GM23248 (cell line): ENCODE data around the gene GPSM1. TPM values are rescaled to one million over a fixed set of nuclear protein-coding genes. Genes with fewer than 3 reads are reported as not detected.

Source experiments
- DNase-seq: peaks from one replicate; pipeline ENCODE4 v3.0.0-alpha.2; 2015
- H2AFZ ChIP-seq: fragments of 200-600 bp; sonication (generic); 2 replicates; pipeline ENCODE4 v1.6.1; 2016; ENCODE audit warnings: antibody characterized with exemption
- H3F3A ChIP-seq: fragments of 200-600 bp; sonication (generic); 2 replicates; pipeline ENCODE4 v1.6.1; 2016; ENCODE audit warnings: mild to moderate bottlenecking, antibody characterized with exemption, mixed run types; ENCODE audit not compliant: insufficient read depth
- H3K27ac ChIP-seq: fragments of 200-600 bp; sonication (generic); 2 replicates; pipeline ENCODE4 v1.5.1; 2016; ENCODE audit warnings: mild to moderate bottlenecking
- H3K27me3 ChIP-seq: fragments of 200-600 bp; sonication (generic); replicated peaks from 2 replicates; pipeline ENCODE4 v1.6.1; 2016; ENCODE audit warnings: mild to moderate bottlenecking; ENCODE audit not compliant: insufficient read depth
- H3K36me3 ChIP-seq: fragments of 200-600 bp; sonication (generic); 2 replicates; pipeline ENCODE4 v1.6.1; 2016; ENCODE audit warnings: low read depth, mild to moderate bottlenecking
- H3K4me1 ChIP-seq: fragments of 200-600 bp; sonication (generic); 2 replicates; pipeline ENCODE4 v1.6.1; 2016; ENCODE audit warnings: mild to moderate bottlenecking; ENCODE audit not compliant: insufficient read depth
- H3K4me2 ChIP-seq: fragments of 200-600 bp; sonication (generic); one replicate; pipeline ENCODE4 v1.6.1; 2016; ENCODE audit warnings: mild to moderate bottlenecking; ENCODE audit not compliant: unreplicated experiment
- H3K4me3 ChIP-seq: fragments of 200-600 bp; sonication (generic); 2 replicates; pipeline ENCODE4 v1.5.1; 2016; ENCODE audit warnings: mild to moderate bottlenecking
- H3K79me2 ChIP-seq: fragments of 200-600 bp; sonication (generic); 2 replicates; pipeline ENCODE4 v1.6.1; 2016; ENCODE audit warnings: mild to moderate bottlenecking; ENCODE audit not compliant: insufficient read depth
- H3K9ac ChIP-seq: fragments of 200-600 bp; sonication (generic); 2 replicates; pipeline ENCODE4 v1.6.1; 2016; ENCODE audit warnings: mild to moderate bottlenecking
- H3K9me2 ChIP-seq: fragments of 200-600 bp; sonication (generic); 2 replicates; pipeline ENCODE4 v1.6.1; 2016; ENCODE audit warnings: mixed run types, mild to moderate bottlenecking, moderate library complexity; ENCODE audit not compliant: insufficient read depth
- H3K9me3 ChIP-seq: fragments of 200-600 bp; sonication (generic); one replicate; pipeline ENCODE4 v1.6.1; 2017; ENCODE audit warnings: low read depth
- H4K20me1 ChIP-seq: fragments of 200-600 bp; sonication (generic); 2 replicates; pipeline ENCODE4 v1.6.0; 2016; ENCODE audit not compliant: insufficient read depth
- EZH2 ChIP-seq: fragments of 200-600 bp; sonication (generic); IDR thresholded peaks from 2 replicates; pipeline ENCODE4 v1.6.1; 2018; ENCODE audit warnings: antibody characterized with exemption, mild to moderate bottlenecking; ENCODE audit not compliant: insufficient read depth, poor library complexity, severe bottlenecking
- EZH2phosphoT487 ChIP-seq: fragments of 200-600 bp; sonication (generic); IDR thresholded peaks from 2 replicates; pipeline ENCODE4 v1.6.1; 2018; ENCODE audit warnings: antibody characterized with exemption, moderate library complexity, mild to moderate bottlenecking, low read depth; ENCODE audit not compliant: insufficient read depth
- WGBS, 2 experiments: methylation state at CpG; one replicate each; pipeline ENCODE4 v1.1.6; 2015 to 2017; ENCODE audit warnings: low lambda C conversion rate in 2 of 2, low coverage in 1 of 2; ENCODE audit errors: missing lambda C conversion rate in 2 of 2; 5-methylcytosine and 5-hydroxymethylcytosine counted together
- in situ Hi-C: fragments of 300-500 bp; cut with MboI; formaldehyde crosslinking; loops from 2 replicates; pipeline ENCODE4 v1.15.0; 2020
- polyA plus RNA-seq: library from polyadenylated mRNA; unstranded; fragments of >200 nt; fragmentation: Nextera tagmentation; extraction: Ambion mirVana; gene quantifications from 2 replicates; pipeline ENCODE4 v1.2.1, GENCODE V29; 2016
- total RNA-seq: library from RNA; depleted of rRNA; stranded (reverse); fragments of >200 nt; shearing (Covaris generic); gene quantifications from 2 replicates; pipeline ENCODE4 v1.2.3, GENCODE V29; 2014

GPSM1 gene
- total and polyA plus RNA-seq, 2 experiments from 2014 or later, result 13.7 to 57.1 TPM

GRCh38 chr9:136293476-136294077, 33.8 kb upstream of the GPSM1 start:
- H3K9me3 ChIP-seq, result no peaks in the 10 kb centered on the region
- 61 to 68% methylated on average over 13 to 14 of the region's 14 CpGs for WGBS, 2 experiments

GRCh38 chr9:136294437-136294836, 32.9 kb upstream of the GPSM1 start:
- 29 to 47% methylated on average over 5 of the region's 5 CpGs for WGBS, 2 experiments
- in situ Hi-C loops, result no loop called here

More at GRCh38 chr9:136293476-136294077, 33.8 kb upstream of the GPSM1 start:
- no peaks in the 10 kb centered on the region for H3K79me2 ChIP-seq
- H3K4me2 ChIP-seq, result no peak overlapping the region
- H3K4me1 ChIP-seq, result no peaks in the 10 kb centered on the region
- no peak overlapping the region for H3K9ac ChIP-seq
- H3K4me3 ChIP-seq, result no peak overlapping the region
- no peaks in the 10 kb centered on the region for H3K36me3 ChIP-seq
- peaks cover 22% of the 10 kb centered on the region; the same call in 1 of the 2 replicates for H3K27me3 ChIP-seq
- no peak overlapping the region for H2AFZ ChIP-seq
- no peak for DNase-seq
- H3F3A ChIP-seq, result peaks cover 4% of the 10 kb centered on the region; the same call in 1 of the 2 replicates
- no peaks in the 10 kb centered on the region for H4K20me1 ChIP-seq
- TF ChIP-seq EZH2phosphoT487 (no peak), EZH2 (no peak)
- no peak overlapping the region for H3K27ac ChIP-seq
- in situ Hi-C loops, result no loop called here
- H3K9me2 ChIP-seq, result no peaks in the 10 kb centered on the region

GRCh38 chr9:136295055-136295454, 32.3 kb upstream of the GPSM1 start:
- in situ Hi-C loops, result no loop called here
- Histone ChIP-seq H3K9ac (no peak overlapping the region), H3K36me3 (no peaks in the 10 kb centered on the region), H3K27ac (no peak overlapping the region), H2AFZ (no peak overlapping the region), H3K27me3 (peaks cover 16% of the 10 kb centered on the region; the same call in 1 of the 2 replicates), H3K4me2 (no peak overlapping the region), H3K9me2 (no peaks in the 10 kb centered on the region), H3F3A (peaks cover 4% of the 10 kb centered on the region; the same call in 1 of the 2 replicates), H3K79me2 (no peaks in the 10 kb centered on the region), H4K20me1 (no peaks in the 10 kb centered on the region), H3K4me1 (no peaks in the 10 kb centered on the region), H3K9me3 (no peaks in the 10 kb centered on the region), H3K4me3 (no peak overlapping the region)
- WGBS, 2 experiments, result 78 to 79% methylated on average over 15 to 16 of the region's 16 CpGs
- DNase-seq, result no peak
- TF ChIP-seq EZH2 (no peak), EZH2phosphoT487 (no peak)

More at GRCh38 chr9:136294437-136294836, 32.9 kb upstream of the GPSM1 start:
- Histone ChIP-seq H4K20me1 (no peaks in the 10 kb centered on the region), H3F3A (peaks cover 4% of the 10 kb centered on the region; the same call in 1 of the 2 replicates), H3K9ac (no peak overlapping the region), H2AFZ (no peak overlapping the region), H3K79me2 (no peaks in the 10 kb centered on the region), H3K9me3 (no peaks in the 10 kb centered on the region), H3K27me3 (peaks cover 16% of the 10 kb centered on the region; the same call in 1 of the 2 replicates), H3K36me3 (no peaks in the 10 kb centered on the region), H3K4me1 (no peaks in the 10 kb centered on the region), H3K4me3 (no peak overlapping the region), H3K4me2 (no peak overlapping the region), H3K9me2 (no peaks in the 10 kb centered on the region), H3K27ac (no peak overlapping the region)
- TF ChIP-seq EZH2phosphoT487 (no peak), EZH2 (no peak)
- DNase-seq, result no peak

GRCh38 chr9:136295542-136296433, 31.6 kb upstream of the GPSM1 start:
- no peak for DNase-seq

More at GRCh38 chr9:136295542-136296433, 31.6 kb upstream of the GPSM1 start:
- Histone ChIP-seq H3K4me1 (no peaks in the 10 kb centered on the region), H3K4me3 (no peak overlapping the region), H2AFZ (no peak overlapping the region), H3F3A (peaks cover 4% of the 10 kb centered on the region; the same call in 1 of the 2 replicates), H3K79me2 (no peaks in the 10 kb centered on the region), H3K36me3 (no peaks in the 10 kb centered on the region), H3K9me2 (no peaks in the 10 kb centered on the region), H3K9me3 (no peaks in the 10 kb centered on the region), H3K27ac (no peak overlapping the region), H4K20me1 (no peaks in the 10 kb centered on the region), H3K4me2 (no peak overlapping the region), H3K9ac (no peak overlapping the region), H3K27me3 (peaks cover 16% of the 10 kb centered on the region; the same call in 1 of the 2 replicates)
- in situ Hi-C loops, result no loop called here
- WGBS, 2 experiments, result 51 to 54% methylated on average over 35 to 37 of the region's 37 CpGs
- TF ChIP-seq EZH2phosphoT487 (no peak), EZH2 (no peak)
